Kidney glomerular epithelial cell (primary cell): ENCODE results near the gene RNF125.
"Not testable (repeated sequence)": the region's sequence is repeated elsewhere in the genome, so short reads cannot be mapped to it uniquely, and the experiment has no call there.

Source experiments
- DNase-seq: peaks from one replicate; lab custom pipeline; 2025; lab: John Stamatoyannopoulos, UW

RNF125 gene

GRCh38 chr18:32018331-32019250, at the start of gene RNF125:
RNF125 (plus strand) TSS chr18:32018825; CDS start chr18:32018864, 39 bp downstream.
- DNase-seq, result peak; percentile 73

- DNase-seq, result no peak
Measured at GRCh38 chr18:31970617-31971016, 48.0 kb upstream of the RNF125 start.

- no peak for DNase-seq
Measured at GRCh38 chr18:31973929-31974546, 44.6 kb upstream of the RNF125 start.

- no peak for DNase-seq
Measured at GRCh38 chr18:31976242-31976641, 42.4 kb upstream of the RNF125 start.

GRCh38 chr18:31977270-31977872, 41.3 kb upstream of the RNF125 start:
- DNase-seq, result peak; percentile 38

- no peak for DNase-seq
Measured at GRCh38 chr18:31978616-31979015, 40.0 kb upstream of the RNF125 start.

GRCh38 chr18:31979714-31980113, 38.9 kb upstream of the RNF125 start:
- no peak for DNase-seq

GRCh38 chr18:31980863-31981262, 37.8 kb upstream of the RNF125 start:
- no peak for DNase-seq

GRCh38 chr18:31983020-31983419, 35.6 kb upstream of the RNF125 start:
- no peak for DNase-seq

- no peak for DNase-seq
Measured at GRCh38 chr18:31983976-31984375, 34.6 kb upstream of the RNF125 start.

GRCh38 chr18:31990823-31991222, 27.8 kb upstream of the RNF125 start:
- DNase-seq, result no peak

- no peak for DNase-seq
Measured at GRCh38 chr18:31996007-31996406, 22.6 kb upstream of the RNF125 start.

- no peak for DNase-seq
Measured at GRCh38 chr18:31998880-31999412, 19.7 kb upstream of the RNF125 start.

GRCh38 chr18:32001141-32001540, 17.5 kb upstream of the RNF125 start:
- not testable (repeated sequence) for DNase-seq

- not testable (repeated sequence) for DNase-seq
Measured at GRCh38 chr18:32003822-32004221, 14.8 kb upstream of the RNF125 start.

GRCh38 chr18:32010124-32010721, 8.4 kb upstream of the RNF125 start:
- no peak for DNase-seq

GRCh38 chr18:32011193-32011592, 7.4 kb upstream of the RNF125 start:
- DNase-seq, result no peak

GRCh38 chr18:32019251-32019948, 775 bp downstream of the RNF125 start:
- DNase-seq, result no peak

- DNase-seq, result not testable (repeated sequence)
Measured at GRCh38 chr18:32019949-32020625, 1.5 kb downstream of the RNF125 start.

- DNase-seq, result no peak
Measured at GRCh38 chr18:32021756-32022564, 3.3 kb downstream of the RNF125 start.
